Ovary (tissue), 9 donors: ENCODE results near the gene SLCO1B3. TPM values are rescaled to one million over a fixed set of nuclear protein-coding genes. Genes with fewer than 3 reads are reported as not detected.

Experiments
- DNase-seq, 5 donors: peaks; one replicate each; pipeline ENCODE4 v3.0.0-alpha.2; 2019 to 2020
- H3K27ac ChIP-seq, 2 donors: fragments of 200-600 bp; one replicate each; pipeline versions ENCODE4 v1.5.1 to v1.8.0; 2019 to 2022
- H3K27me3 ChIP-seq: fragments of 200-600 bp; one replicate; pipeline ENCODE4 v1.8.0; 2022
- H3K36me3 ChIP-seq: fragments of 200-600 bp; sonication (generic); one replicate; pipeline ENCODE4 v1.5.1; 2019
- H3K4me1 ChIP-seq: one replicate; pipeline ENCODE4 v1.8.1; 2013; ENCODE audit warnings: mild to moderate bottlenecking, moderate library complexity; ENCODE audit not compliant: insufficient read depth
- H3K4me3 ChIP-seq: fragments of 200-600 bp; sonication (generic); one replicate; pipeline ENCODE4 v1.5.1; 2017
- H3K9me3 ChIP-seq, 2 donors: fragments of 200-600 bp in 1 of 2; sonication (generic) in 1 of 2; one replicate each; pipeline versions ENCODE4 v1.5.1 to v1.8.1; 2013 to 2019; ENCODE audit warnings: mild to moderate bottlenecking in 1 of 2, moderate library complexity in 1 of 2
- EP300 ChIP-seq: sonication (generic); formaldehyde crosslinking; IDR thresholded peaks from one replicate; pipeline ENCODE4 v1.6.1; 2017; ENCODE audit warnings: antibody characterized with exemption
- POLR2A ChIP-seq: fragments of 450-650 bp; IDR thresholded peaks from one replicate; pipeline ENCODE4 v1.6.1; 2017; ENCODE audit warnings: antibody characterized with exemption, mild to moderate bottlenecking, moderate library complexity
- WGBS, 3 donors: extraction: QIAGEN DNeasy Blood & Tissue Kit in 1 of 3; methylation state at CpG; one replicate each; pipeline versions ENCODE4 v1.1.5 to v1.1.7; 2013 to 2017; 5-methylcytosine and 5-hydroxymethylcytosine counted together
- intact Hi-C, 4 donors: fragments of 100-400 bp; cut with DNase I; formaldehyde crosslinking; loops; one replicate each; pipeline versions ENCODE4 v1.11.0 to v1.15.1; 2022 to 2023
- polyA plus RNA-seq, 2 donors: library from polyadenylated mRNA; stranded (reverse); fragments of 200-250 nt in 1 of 2; fragments of 350-450 nt in 1 of 2; fragmentation: Illumina TruSeq in 1 of 2; extraction: RNeasy Lipid Tissue Mini Kit (QIAGEN cat#74804) in 1 of 2; gene quantifications; one replicate each; pipeline ENCODE4 v1.2.3, GENCODE V29; 2013 to 2014
- total RNA-seq, 7 donors: library from RNA; depleted of rRNA in 2 of 7; stranded (reverse); fragments of >200 nt in 2 of 7; fragmentation: NEBNext Ultra II Directional in 3 of 7; extraction: Animal tissue kit (Norgen Biotek cat#: 25700) in 3 of 7; gene quantifications; one replicate each; pipeline versions ENCODE4 v1.1.0 to v1.2.4, GENCODE V29; 2016 to 2023
- TF ChIP-seq, protein P1 (sequence below), 3 donors: fragments of 450-650 bp in 2 of 3; fragments of 200-600 bp in 1 of 3; IDR thresholded peaks; one replicate each; pipeline versions ENCODE4 v1.5.1 to v1.8.0; 2016 to 2022; ENCODE audit warnings: antibody characterized with exemption in 3 of 3, mild to moderate bottlenecking in 1 of 3
- donor health status: DM: no; HTN: no; CAD: no; lungs with moderate emphysema.
- donor health status: DM: no; HTN: no; CAD: no.
- donor health status: Bipolar disorder and iron deficiency.
- donor health status: DM: yes; HTN: yes; CAD: no.
- donor health status: DM: no; HTN: no; CAD: no.
- donor health status: DM: yes; HTN: yes; CAD: no.

The SLCO1B3 gene
- total and polyA plus RNA-seq, 9 donors, result 0.07 to 0.10 (median 0.10) TPM; not detected in 6

DNA sequence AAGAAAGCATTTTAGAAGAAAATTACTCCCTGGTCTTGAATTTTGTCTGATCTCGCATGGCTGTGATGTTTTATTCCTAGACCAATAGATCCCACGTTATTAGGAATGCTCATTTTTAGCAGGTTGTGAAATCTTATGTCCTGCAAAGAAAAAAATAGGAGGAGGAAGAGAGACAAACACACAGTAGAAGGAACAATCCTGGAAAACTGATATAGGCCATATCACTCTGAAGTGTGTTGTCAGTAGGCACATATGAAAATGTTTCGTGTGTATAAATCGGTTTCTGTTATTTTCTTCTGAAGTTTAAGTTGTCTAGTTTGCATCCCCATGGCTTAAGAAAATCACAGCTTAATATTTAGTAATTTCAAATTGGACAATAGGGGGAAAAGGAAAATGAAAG lies 12.4 kb downstream of the SLCO1B3 start:
- intact Hi-C loops, result no loop called here
- 69 to 74% (median 72%) methylated on average over 4 of the region's 4 CpGs for WGBS, 3 donors
- Histone ChIP-seq H3K4me1 (no peaks in the 10 kb centered on the region), H3K36me3 (no peaks in the 10 kb centered on the region), H3K27me3 (no peaks in the 10 kb centered on the region), H3K4me3 (no peak overlapping the region), H3K9me3 (no peaks in the 10 kb centered on the region), H3K27ac (no peak overlapping the region)
- DNase-seq, result no peak
- TF ChIP-seq, protein P1, sequence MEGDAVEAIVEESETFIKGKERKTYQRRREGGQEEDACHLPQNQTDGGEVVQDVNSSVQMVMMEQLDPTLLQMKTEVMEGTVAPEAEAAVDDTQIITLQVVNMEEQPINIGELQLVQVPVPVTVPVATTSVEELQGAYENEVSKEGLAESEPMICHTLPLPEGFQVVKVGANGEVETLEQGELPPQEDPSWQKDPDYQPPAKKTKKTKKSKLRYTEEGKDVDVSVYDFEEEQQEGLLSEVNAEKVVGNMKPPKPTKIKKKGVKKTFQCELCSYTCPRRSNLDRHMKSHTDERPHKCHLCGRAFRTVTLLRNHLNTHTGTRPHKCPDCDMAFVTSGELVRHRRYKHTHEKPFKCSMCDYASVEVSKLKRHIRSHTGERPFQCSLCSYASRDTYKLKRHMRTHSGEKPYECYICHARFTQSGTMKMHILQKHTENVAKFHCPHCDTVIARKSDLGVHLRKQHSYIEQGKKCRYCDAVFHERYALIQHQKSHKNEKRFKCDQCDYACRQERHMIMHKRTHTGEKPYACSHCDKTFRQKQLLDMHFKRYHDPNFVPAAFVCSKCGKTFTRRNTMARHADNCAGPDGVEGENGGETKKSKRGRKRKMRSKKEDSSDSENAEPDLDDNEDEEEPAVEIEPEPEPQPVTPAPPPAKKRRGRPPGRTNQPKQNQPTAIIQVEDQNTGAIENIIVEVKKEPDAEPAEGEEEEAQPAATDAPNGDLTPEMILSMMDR (IDR thresholded peaks at IDR 0.05), result no peak
- TF ChIP-seq EP300 (no peak), POLR2A (no peak)

DNA sequence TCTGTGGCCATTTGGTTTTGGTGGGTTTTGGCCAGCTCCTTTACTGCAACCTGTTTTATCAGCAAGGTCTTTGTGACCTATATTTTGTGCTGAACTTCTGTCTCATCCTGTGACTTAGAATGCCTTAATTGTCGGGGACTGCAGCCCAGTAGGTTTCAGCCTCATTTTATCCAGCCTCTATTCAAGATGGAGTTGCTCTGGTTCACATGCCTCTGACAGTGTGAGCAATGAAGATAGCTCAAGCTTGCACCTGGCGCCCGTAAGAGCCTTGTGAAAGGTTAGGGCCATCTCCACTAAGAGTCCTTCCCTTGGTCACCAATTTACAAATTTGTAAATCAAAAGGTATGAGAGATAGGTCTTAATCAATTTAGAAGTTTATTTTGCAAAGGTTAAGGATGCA lies 19.4 kb downstream of the SLCO1B3 start:
- no peak overlapping the region for H3K4me3 ChIP-seq
- 80 to 90% (median 80%) methylated on average over 3 of the region's 3 CpGs for WGBS, 3 donors

DNA sequence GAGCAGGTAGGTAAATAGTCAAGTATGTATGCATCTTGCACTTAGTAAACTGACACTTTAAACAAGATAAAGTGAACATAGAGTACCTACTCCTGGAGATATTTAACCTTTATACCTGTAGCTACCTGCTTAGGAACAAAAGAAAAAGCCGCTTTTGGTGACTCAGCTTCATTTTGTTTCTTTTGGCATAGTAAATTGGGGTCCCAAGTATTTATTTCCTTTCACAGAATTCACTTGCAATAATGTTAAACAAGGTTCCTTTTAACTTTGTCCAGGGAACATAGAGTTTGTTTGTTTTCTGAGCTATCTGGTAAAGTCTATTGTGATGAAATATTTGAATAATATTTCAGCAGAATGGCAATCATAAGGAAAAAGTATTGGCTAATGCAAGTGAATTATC lies 20.0 kb downstream of the SLCO1B3 start:
- Histone ChIP-seq H3K27me3 (no peaks in the 10 kb centered on the region), H3K36me3 (no peaks in the 10 kb centered on the region), H3K27ac (no peak overlapping the region), H3K4me1 (no peaks in the 10 kb centered on the region), H3K4me3 (no peak overlapping the region), H3K9me3 (no peaks in the 10 kb centered on the region)
- no peak for TF ChIP-seq EP300
- TF ChIP-seq, protein P1 (IDR thresholded peaks at IDR 0.05), result no peak
- TF ChIP-seq POLR2A, result no peak
- 62 to 81% (median 75%) methylated on average over 1 of the region's 1 CpG for WGBS, 3 donors
- no peak for DNase-seq
- intact Hi-C loops, result no loop called here

More for the DNA sequence above, 19.4 kb downstream of the SLCO1B3 start:
- Histone ChIP-seq H3K4me1 (no peaks in the 10 kb centered on the region), H3K27ac (no peak overlapping the region), H3K36me3 (no peaks in the 10 kb centered on the region), H3K27me3 (no peaks in the 10 kb centered on the region), H3K9me3 (no peaks in the 10 kb centered on the region)
- TF ChIP-seq POLR2A, result no peak
- TF ChIP-seq, protein P1 (IDR thresholded peaks at IDR 0.05), result no peak
- TF ChIP-seq EP300, result no peak
- DNase-seq, result no peak
- intact Hi-C loops, result no loop called here

DNA sequence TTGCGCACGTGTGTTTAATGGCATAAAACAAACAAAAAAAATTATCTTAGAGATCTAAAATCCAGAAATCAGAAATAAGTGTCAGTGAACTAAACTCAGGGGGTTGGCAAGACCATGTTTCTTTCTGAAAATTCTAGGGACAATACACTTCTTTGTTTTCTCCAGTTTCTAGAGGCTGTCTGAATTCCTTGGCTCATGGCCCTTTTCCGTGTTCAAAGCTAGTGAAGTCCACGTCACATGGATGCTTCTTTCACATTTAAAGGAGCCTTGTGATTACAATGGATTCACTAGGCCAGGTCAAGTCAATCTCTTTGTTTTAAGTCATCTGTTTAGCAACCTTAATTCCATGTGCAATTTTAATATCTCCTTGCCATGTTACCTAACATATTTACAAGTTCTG lies 22.4 kb downstream of the SLCO1B3 start:
- DNase-seq, result no peak
- TF ChIP-seq, protein P1 (IDR thresholded peaks at IDR 0.05), result no peak
- TF ChIP-seq POLR2A (no peak), EP300 (no peak)
- H3K9me3 ChIP-seq, result no peaks in the 10 kb centered on the region
- no peak overlapping the region for H3K27ac ChIP-seq
- no peaks in the 10 kb centered on the region for H3K4me1 ChIP-seq
- 58 to 65% (median 58%) methylated on average over 4 of the region's 4 CpGs for WGBS, 3 donors
- intact Hi-C loops, result no loop called here
- H3K4me3 ChIP-seq, result no peak overlapping the region
- no peaks in the 10 kb centered on the region for H3K36me3 ChIP-seq
- H3K27me3 ChIP-seq, result no peaks in the 10 kb centered on the region

DNA sequence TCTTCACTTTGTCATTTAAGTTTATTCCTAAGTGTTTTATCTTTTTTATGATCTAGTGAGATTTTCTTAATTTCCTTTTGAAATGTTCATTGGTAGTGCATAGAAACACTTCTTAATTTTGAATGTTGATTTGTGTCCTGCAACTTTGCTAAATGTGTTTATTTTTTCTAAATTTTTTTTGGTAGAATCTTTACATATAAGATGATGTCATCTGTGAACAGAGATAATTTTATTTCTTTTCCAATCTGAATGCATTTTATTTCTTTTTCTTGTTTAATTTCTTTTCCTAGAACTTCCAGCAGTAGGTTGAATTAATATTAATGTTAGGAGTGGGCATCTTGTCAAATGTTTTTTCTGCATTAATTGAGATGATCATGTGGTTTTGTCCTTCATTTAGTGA lies 42.1 kb downstream of the SLCO1B3 start:
- Histone ChIP-seq H3K4me3 (no peak overlapping the region), H3K4me1 (no peaks in the 10 kb centered on the region), H3K36me3 (no peaks in the 10 kb centered on the region), H3K27ac (no peak overlapping the region), H3K27me3 (no peaks in the 10 kb centered on the region), H3K9me3 (no peaks in the 10 kb centered on the region)
- intact Hi-C loops, result no loop called here
- DNase-seq, result no peak
- no peak for TF ChIP-seq EP300
- TF ChIP-seq, protein P1 (IDR thresholded peaks at IDR 0.05), result no peak
- no peak for TF ChIP-seq POLR2A
